Peyer's patch (tissue), 4 donors: ENCODE data around the gene BMP6. TPM values are rescaled to one million over a fixed set of nuclear protein-coding genes. Genes with fewer than 3 reads are reported as not detected.

Source experiments
- DNase-seq, 3 donors: peaks; one replicate each; pipeline ENCODE4 v3.0.0-alpha.2; 2017 to 2019
- H3K27ac ChIP-seq, 4 donors: fragments of 200-600 bp; sonication (generic); one replicate each; pipeline ENCODE4 v1.5.1; 2016 to 2019
- H3K27me3 ChIP-seq, 2 donors: fragments of 200-600 bp; sonication (generic); one replicate each; pipeline ENCODE4 v1.5.1; 2019
- H3K36me3 ChIP-seq, 3 donors: fragments of 200-600 bp; sonication (generic); one replicate each; pipeline ENCODE4 v1.5.1; 2016 to 2019
- H3K4me1 ChIP-seq, 4 donors: fragments of 200-600 bp; sonication (generic); one replicate each; pipeline ENCODE4 v1.5.1; 2016 to 2019
- H3K4me3 ChIP-seq, 4 donors: fragments of 200-600 bp; sonication (generic); 1 replicate in 3 of 4; 2 replicates in 1 of 4; pipeline ENCODE4 v1.5.1; 2016 to 2019; ENCODE audit warnings: mild to moderate bottlenecking in 1 of 4
- H3K9me3 ChIP-seq, 4 donors: fragments of 200-600 bp; sonication (generic); one replicate each; pipeline ENCODE4 v1.5.1; 2016 to 2019; ENCODE audit warnings: mild to moderate bottlenecking in 1 of 4
- CTCF ChIP-seq, 6 experiments: fragments of 450-650 bp in 4 of 6; fragments of 200-600 bp in 2 of 6; sonication (generic) in 1 of 6; IDR thresholded peaks; one replicate each; pipeline ENCODE4 v1.5.1; 2017 to 2019; ENCODE audit warnings: antibody characterized with exemption in 6 of 6, mild to moderate bottlenecking in 3 of 6, moderate library complexity in 1 of 6
- POLR2A ChIP-seq, 2 donors: fragments of 450-650 bp; IDR thresholded peaks; one replicate each; pipeline ENCODE4 v1.5.1; 2017; ENCODE audit warnings: antibody characterized with exemption in 2 of 2, mild to moderate bottlenecking in 2 of 2, moderate library complexity in 2 of 2
- total RNA-seq, 4 donors: library from RNA; depleted of rRNA; stranded (reverse); fragments of >200 nt; gene quantifications; one replicate each; pipeline ENCODE4 v1.1.0, GENCODE V29; 2016

BMP6 gene
- total RNA-seq, 4 donors from 2014 or later = 0.88 to 3.6 (median 2.2) TPM

DNA sequence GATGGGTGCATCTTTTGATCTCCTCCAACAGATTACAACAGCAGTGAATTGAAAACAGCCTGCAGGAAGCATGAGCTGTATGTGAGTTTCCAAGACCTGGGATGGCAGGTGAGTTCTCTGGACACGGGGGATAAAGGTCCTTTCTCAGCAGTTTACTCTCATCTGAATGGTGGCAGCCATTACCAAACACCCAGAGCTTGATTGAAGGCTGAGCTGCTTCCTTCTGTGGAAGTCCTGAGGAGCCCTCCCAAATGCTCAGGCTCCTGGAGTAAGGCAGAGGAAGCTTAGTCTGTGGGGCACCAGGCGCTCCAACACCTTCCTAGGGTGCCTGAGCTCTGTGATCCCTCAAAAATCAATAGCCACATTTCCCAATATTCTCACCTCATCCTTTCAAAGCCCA is 153.1 kb downstream of the BMP6 start:
- Histone ChIP-seq H3K27me3 (no peaks in the 10 kb centered on the region), H3K9me3 (no peaks in the 10 kb centered on the region), H3K4me1 (no peaks in the 10 kb centered on the region), H3K4me3 (no peak overlapping the region), H3K36me3 (peaks cover 0 to 39% (median 0%) of the 10 kb centered on the region in 3 donors), H3K27ac (no peak overlapping the region)
- no peak for DNase-seq
- no peak for TF ChIP-seq POLR2A (IDR thresholded peaks at IDR 0.05)
- no peak for TF ChIP-seq CTCF (IDR thresholded peaks at IDR 0.05)

- Histone ChIP-seq H3K4me3 (no peak overlapping the region), H3K4me1 (no peaks in the 10 kb centered on the region), H3K27me3 (no peaks in the 10 kb centered on the region), H3K27ac (no peak overlapping the region), H3K36me3 (peaks cover 0 to 44% (median 0%) of the 10 kb centered on the region in 3 donors), H3K9me3 (no peaks in the 10 kb centered on the region)
- DNase-seq = no peak
- TF ChIP-seq POLR2A (IDR thresholded peaks at IDR 0.05) (no peak), CTCF (IDR thresholded peaks at IDR 0.05) (no peak)
These were observed 153.7 kb downstream of the BMP6 start for GRCh38 chr6:7879579-7879978.

DNA sequence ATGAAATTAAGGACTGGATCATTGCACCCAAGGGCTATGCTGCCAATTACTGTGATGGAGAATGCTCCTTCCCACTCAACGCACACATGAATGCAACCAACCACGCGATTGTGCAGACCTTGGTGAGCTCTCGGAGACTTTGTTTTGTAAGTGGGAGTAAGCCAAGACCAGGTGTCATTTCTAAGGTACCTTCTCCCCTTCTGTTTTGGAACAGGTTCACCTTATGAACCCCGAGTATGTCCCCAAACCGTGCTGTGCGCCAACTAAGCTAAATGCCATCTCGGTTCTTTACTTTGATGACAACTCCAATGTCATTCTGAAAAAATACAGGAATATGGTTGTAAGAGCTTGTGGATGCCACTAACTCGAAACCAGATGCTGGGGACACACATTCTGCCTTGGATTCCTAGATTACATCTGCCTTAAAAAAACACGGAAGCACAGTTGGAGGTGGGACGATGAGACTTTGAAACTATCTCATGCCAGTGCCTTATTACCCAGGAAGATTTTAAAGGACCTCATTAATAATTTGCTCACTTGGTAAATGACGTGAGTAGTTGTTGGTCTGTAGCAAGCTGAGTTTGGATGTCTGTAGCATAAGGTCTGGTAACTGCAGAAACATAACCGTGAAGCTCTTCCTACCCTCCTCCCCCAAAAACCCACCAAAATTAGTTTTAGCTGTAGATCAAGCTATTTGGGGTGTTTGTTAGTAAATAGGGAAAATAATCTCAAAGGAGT is 154.2 kb downstream of the BMP6 start:
- Histone ChIP-seq H3K4me3 (no peak overlapping the region), H3K27me3 (no peaks in the 10 kb centered on the region), H3K27ac (no peak overlapping the region), H3K36me3 (peaks cover 0 to 50% (median 0%) of the 10 kb centered on the region in 3 donors), H3K9me3 (no peaks in the 10 kb centered on the region), H3K4me1 (no peaks in the 10 kb centered on the region)
- DNase-seq = no peak
- TF ChIP-seq POLR2A (IDR thresholded peaks at IDR 0.05) = no peak
- no peak for TF ChIP-seq CTCF (IDR thresholded peaks at IDR 0.05)

DNA sequence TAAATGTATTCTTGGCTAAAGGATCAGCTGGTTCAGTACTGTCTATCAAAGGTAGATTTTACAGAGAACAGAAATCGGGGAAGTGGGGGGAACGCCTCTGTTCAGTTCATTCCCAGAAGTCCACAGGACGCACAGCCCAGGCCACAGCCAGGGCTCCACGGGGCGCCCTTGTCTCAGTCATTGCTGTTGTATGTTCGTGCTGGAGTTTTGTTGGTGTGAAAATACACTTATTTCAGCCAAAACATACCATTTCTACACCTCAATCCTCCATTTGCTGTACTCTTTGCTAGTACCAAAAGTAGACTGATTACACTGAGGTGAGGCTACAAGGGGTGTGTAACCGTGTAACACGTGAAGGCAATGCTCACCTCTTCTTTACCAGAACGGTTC is 154.8 kb downstream of the BMP6 start:
- H3K4me1 ChIP-seq = no peaks in the 10 kb centered on the region
- H3K27me3 ChIP-seq = no peaks in the 10 kb centered on the region
- TF ChIP-seq POLR2A (IDR thresholded peaks at IDR 0.05) = no peak
- TF ChIP-seq CTCF (IDR thresholded peaks at IDR 0.05) = no peak
- H3K4me3 ChIP-seq = no peak overlapping the region
- H3K9me3 ChIP-seq = no peaks in the 10 kb centered on the region
- peaks cover 0 to 54% (median 0%) of the 10 kb centered on the region in 3 donors for H3K36me3 ChIP-seq
- H3K27ac ChIP-seq = no peak overlapping the region
- DNase-seq = no peak

DNA sequence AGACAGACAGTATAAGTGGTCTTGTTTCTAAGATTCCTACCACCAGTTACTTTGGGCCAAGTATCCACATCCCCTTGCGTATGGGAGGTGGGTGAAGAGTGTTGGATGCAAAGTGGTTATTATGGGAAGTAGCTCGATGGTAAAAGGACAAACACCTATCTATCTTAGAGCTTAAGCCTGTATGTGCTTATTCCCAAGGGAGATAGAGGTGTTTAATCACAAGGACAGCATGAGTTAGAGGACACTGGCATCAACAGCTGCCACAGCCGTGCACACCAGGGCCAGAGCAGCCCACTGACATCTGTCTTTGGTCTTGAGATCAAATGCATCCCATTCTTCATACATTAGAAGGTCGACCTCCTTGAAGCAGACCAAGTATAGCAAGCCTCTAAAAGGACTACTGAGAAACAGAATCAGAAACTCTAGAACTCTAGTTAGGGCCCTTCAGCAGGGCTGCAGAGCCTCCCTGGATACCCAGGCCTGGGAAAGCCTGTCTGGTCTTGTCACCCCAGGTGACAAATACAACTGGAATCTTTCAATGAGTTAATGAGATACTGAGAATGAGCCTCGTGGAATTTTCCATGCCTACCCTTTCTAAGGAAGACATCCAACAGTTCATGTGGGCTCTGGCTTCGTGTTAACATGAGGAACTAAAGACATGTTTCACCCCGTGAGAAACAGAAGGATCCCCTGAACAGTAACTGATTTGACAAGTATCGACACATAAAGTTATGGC is 156.0 kb downstream of the BMP6 start:
- H3K4me1 ChIP-seq = no peaks in the 10 kb centered on the region
- no peak overlapping the region for H3K4me3 ChIP-seq
- no peaks in the 10 kb centered on the region for H3K9me3 ChIP-seq
- TF ChIP-seq CTCF (IDR thresholded peaks at IDR 0.05) (no peak), POLR2A (IDR thresholded peaks at IDR 0.05) (no peak)
- no peak overlapping the region for H3K27ac ChIP-seq
- no peaks in the 10 kb centered on the region for H3K27me3 ChIP-seq
- H3K36me3 ChIP-seq = peaks cover 0 to 67% (median 3%) of the 10 kb centered on the region in 3 donors
- DNase-seq = no peak
